Measurements from ENCODE around the gene WIPF2.
A peak's percentile ranks its signal among the peaks of the same experiment; 100 is the strongest.

WIPF2 gene

DNA sequence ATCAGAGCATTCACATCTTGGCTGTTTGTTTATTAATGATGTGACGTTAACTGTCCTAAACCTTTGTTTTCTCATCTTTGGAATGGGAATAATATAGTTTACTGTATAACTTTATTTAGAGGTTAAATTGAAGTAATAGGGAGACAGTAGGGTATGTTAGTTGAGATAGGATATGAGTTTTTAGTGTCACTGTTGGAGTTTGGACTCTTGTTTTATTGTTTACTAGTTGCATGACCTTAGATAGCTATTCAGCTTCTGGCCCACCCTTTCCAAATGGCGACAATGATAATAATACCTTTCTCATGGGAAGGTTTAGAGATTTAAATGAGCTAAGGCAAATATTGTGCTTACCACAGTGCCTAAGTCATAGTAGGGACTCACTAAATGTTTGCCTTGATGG lies 40.4 kb downstream of the WIPF2 start:
- H3K27me3 Mint-ChIP-seq: no peaks in the 10 kb centered on the region
- no peak overlapping the region for H3K27ac Mint-ChIP-seq
- H3K9me3 Mint-ChIP-seq (ENCODE audit: low read depth): no peaks in the 10 kb centered on the region
- peaks cover 7% of the 10 kb centered on the region for H3K4me1 Mint-ChIP-seq (ENCODE audit: low read depth)
- H3K4me3 Mint-ChIP-seq: no peak overlapping the region
- peaks cover 3% of the 10 kb centered on the region for H3K36me3 Mint-ChIP-seq

DNA sequence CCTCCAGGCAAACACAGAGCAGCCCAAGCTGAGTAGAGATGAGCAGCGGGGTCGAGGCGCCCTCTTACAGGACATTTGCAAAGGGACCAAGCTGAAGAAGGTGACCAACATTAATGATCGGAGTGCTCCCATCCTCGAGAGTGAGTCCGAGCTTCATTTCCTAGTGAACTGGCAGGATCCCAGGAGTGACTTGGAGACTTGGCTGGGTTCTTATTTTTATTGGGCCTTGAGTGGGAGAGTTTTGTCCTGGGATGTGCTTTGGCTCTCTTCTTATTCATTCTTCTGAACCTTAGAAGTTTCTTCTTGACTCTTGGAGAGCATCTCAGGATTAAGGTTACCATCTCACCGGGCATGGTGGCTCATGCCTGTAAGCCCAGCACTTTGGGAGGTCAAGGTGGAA lies 41.4 kb downstream of the WIPF2 start:
- Mint-ChIP-seq H3K27me3 (no peaks in the 10 kb centered on the region), H3K9me3 (ENCODE audit: low read depth) (no peaks in the 10 kb centered on the region), H3K4me1 (ENCODE audit: low read depth) (peaks cover 7% of the 10 kb centered on the region), H3K27ac (no peak overlapping the region), H3K4me3 (no peak overlapping the region), H3K36me3 (peaks cover 3% of the 10 kb centered on the region)

DNA sequence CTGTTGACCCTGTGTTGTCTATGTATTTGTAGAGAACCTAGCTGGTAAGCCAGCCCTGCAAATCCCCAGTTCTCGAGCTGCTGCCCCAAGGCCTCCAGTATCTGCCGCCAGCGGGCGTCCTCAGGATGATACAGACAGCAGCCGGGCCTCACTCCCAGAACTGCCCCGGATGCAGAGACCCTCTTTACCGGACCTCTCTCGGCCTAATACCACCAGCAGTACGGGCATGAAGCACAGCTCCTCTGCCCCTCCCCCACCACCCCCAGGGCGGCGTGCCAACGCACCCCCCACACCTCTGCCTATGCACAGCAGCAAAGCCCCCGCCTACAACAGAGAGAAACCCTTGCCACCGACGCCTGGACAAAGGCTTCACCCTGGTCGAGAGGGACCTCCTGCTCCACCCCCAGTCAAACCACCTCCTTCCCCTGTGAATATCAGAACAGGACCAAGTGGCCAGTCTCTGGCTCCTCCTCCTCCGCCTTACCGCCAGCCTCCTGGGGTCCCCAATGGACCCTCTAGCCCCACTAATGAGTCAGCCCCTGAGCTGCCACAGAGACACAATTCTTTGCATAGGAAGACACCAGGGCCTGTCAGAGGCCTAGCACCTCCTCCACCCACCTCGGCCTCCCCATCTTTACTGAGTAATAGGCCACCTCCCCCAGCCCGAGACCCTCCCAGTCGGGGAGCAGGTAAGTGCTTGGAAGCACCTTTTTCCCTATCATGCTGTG lies 45.5 kb downstream of the WIPF2 start:
- Mint-ChIP-seq H3K36me3 (no peaks in the 10 kb centered on the region), H3K4me3 (no peak overlapping the region), H3K27ac (no peak overlapping the region), H3K9me3 (ENCODE audit: low read depth) (no peaks in the 10 kb centered on the region), H3K4me1 (ENCODE audit: low read depth) (peaks cover 7% of the 10 kb centered on the region), H3K27me3 (no peaks in the 10 kb centered on the region)

DNA sequence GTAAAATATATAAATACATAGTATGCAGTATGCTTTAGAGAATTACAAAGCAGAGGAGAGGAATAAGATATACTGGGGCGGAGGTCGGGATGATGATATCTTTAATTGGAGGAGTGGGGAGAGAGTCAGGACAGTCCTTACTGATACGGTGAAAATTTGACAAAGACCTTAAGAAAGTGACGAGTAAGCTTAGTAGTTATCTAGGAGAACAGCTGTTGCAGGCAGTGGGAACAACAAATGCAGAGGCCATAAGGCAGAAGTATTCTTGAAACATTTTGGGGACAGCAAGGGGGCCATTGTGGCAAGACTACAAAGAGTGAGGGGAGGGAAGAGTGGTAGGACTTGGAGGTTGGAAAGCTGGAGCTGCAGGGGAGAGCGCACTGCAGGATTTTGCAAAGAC lies 46.2 kb downstream of the WIPF2 start:
- no peak overlapping the region for H3K4me3 Mint-ChIP-seq
- peaks cover 7% of the 10 kb centered on the region for H3K4me1 Mint-ChIP-seq (ENCODE audit: low read depth)
- H3K36me3 Mint-ChIP-seq: no peaks in the 10 kb centered on the region
- no peaks in the 10 kb centered on the region for H3K27me3 Mint-ChIP-seq
- H3K9me3 Mint-ChIP-seq (ENCODE audit: low read depth): no peaks in the 10 kb centered on the region
- no peak overlapping the region for H3K27ac Mint-ChIP-seq

DNA sequence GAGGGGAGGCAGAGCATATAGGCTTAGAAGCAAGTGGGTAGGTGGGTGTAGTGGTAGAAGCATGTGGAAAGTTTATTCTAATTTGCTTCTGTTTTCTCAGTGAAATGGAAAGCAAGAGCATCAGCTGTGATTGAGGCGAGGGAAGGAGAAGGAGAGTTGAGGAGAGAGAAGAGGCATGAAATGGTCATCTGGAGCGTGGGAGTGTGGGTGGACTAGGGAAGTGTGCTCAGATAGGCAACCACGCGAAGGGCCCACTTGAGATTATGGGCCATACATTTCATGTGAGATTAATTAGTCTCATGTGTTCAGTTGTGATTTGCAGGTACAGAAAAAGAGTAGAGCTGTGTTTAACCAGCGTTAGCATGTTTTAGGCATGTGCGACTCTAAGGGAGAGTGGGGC lies 47.8 kb downstream of the WIPF2 start:
- H3K36me3 Mint-ChIP-seq: no peaks in the 10 kb centered on the region
- no peak overlapping the region for H3K4me3 Mint-ChIP-seq
- peaks cover 7% of the 10 kb centered on the region for H3K4me1 Mint-ChIP-seq (ENCODE audit: low read depth)
- H3K27ac Mint-ChIP-seq: no peak overlapping the region
- no peaks in the 10 kb centered on the region for H3K27me3 Mint-ChIP-seq
- no peaks in the 10 kb centered on the region for H3K9me3 Mint-ChIP-seq (ENCODE audit: low read depth)

DNA sequence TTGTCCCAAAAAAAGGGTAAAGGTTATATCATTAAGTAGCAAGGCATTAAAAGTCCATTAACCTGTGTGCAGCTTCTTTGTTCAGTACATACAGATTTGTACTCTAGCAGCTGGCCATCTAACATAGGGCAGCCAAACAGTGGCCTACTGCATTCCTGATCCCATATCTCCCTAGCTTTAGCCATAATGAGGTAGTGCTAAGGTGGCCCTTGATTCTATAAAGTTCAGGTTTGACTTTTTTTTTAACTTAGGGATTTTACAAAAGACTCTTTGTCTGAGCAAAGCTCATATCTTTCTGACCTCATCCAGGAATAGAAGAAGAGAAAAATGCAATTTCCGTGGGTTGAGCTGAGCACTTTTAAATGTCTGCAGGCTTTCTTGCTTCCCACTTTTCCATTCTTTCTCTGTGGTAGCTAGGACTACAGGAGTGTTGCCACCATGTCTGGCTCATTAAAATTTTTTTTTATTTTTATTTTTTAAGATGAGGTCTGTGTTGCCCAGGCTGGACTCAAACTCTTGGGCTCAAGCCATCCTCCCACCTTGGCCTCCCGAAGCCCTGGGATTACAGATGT lies 49.1 kb downstream of the WIPF2 start:
- Mint-ChIP-seq H3K36me3 (no peaks in the 10 kb centered on the region), H3K9me3 (ENCODE audit: low read depth) (no peaks in the 10 kb centered on the region)

DNA sequence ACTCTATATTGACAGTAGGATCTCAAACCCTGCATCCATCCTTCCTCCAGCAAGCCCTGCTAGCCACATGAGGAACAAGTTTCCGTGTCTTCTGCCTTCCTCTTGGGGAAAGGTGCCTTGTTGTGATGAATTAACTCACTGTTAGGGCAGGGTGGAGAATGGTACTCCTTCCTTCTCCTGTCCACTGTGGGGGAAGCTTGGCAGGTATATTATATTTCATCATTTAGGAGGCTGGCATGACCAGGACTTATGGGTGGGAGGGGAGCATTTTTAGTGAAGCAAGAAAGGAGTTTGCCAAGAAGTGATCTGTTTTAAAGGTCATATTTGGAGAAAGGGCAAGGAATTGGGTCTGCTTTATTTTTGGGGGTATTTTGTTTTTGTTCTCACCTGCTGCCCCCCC lies 59.3 kb downstream of the WIPF2 start:
- no peaks in the 10 kb centered on the region for H3K9me3 Mint-ChIP-seq (ENCODE audit: low read depth)

More for the DNA sequence above, 49.1 kb downstream of the WIPF2 start:
- no peak overlapping the region for H3K27ac Mint-ChIP-seq
- no peaks in the 10 kb centered on the region for H3K4me1 Mint-ChIP-seq (ENCODE audit: low read depth)
- no peak overlapping the region for H3K4me3 Mint-ChIP-seq
- no peaks in the 10 kb centered on the region for H3K27me3 Mint-ChIP-seq

DNA sequence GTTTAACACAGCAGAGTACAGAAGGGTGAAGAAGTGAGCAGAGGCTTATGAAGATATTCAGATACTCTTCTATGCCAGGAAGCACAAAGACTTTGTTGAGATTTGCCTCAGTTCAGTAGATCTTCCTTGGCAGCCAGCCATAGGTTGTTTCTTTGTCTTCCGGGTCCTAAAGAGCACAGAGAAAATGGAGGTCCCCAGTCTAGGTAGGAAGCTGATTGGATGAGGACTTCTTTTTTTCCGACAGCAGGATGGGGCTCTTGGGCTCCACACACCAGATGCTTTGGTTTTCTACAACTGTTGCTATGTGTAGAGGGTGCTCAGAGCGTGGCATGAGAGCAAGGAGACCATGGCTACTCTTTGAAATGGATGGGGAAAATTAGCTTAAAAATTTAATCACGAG lies 60.3 kb downstream of the WIPF2 start:
- Mint-ChIP-seq H3K4me1 (ENCODE audit: low read depth) (peaks cover 19% of the 10 kb centered on the region), H3K27ac (peak overlapping the region; percentile 28), H3K27me3 (no peaks in the 10 kb centered on the region), H3K36me3 (peaks cover 5% of the 10 kb centered on the region), H3K9me3 (ENCODE audit: low read depth) (no peaks in the 10 kb centered on the region), H3K4me3 (no peak overlapping the region)

More for the DNA sequence above, 59.3 kb downstream of the WIPF2 start:
- Mint-ChIP-seq H3K36me3 (peaks cover 5% of the 10 kb centered on the region), H3K27me3 (no peaks in the 10 kb centered on the region), H3K27ac (peak overlapping the region; percentile 5), H3K4me1 (ENCODE audit: low read depth) (peaks cover 9% of the 10 kb centered on the region), H3K4me3 (no peak overlapping the region)

DNA sequence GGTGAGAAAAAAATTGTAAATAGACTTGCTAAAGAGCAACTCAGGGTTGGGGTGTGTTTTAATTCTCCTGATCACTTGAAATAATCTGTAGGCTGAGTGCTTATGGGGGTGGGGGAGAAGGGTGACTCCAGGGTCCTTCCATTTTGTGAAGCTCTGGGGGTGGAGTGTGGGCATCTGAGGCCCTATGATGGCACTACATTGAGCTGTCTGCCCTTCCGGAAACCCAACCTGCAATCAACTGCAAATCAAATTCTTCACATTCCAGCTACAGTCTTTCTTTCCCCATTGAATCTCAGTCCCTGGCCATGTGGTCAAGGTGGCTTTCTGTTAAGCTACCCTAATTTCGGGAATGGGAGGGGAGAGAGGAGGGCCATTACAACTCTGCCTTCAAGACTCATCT lies 62.6 kb downstream of the WIPF2 start:
- peaks cover 5% of the 10 kb centered on the region for H3K36me3 Mint-ChIP-seq
- H3K9me3 Mint-ChIP-seq (ENCODE audit: low read depth): no peaks in the 10 kb centered on the region
- peak overlapping the region; percentile 85 for H3K27ac Mint-ChIP-seq
- H3K4me1 Mint-ChIP-seq (ENCODE audit: low read depth): peaks cover 26% of the 10 kb centered on the region
- no peak overlapping the region for H3K4me3 Mint-ChIP-seq
- no peaks in the 10 kb centered on the region for H3K27me3 Mint-ChIP-seq

DNA sequence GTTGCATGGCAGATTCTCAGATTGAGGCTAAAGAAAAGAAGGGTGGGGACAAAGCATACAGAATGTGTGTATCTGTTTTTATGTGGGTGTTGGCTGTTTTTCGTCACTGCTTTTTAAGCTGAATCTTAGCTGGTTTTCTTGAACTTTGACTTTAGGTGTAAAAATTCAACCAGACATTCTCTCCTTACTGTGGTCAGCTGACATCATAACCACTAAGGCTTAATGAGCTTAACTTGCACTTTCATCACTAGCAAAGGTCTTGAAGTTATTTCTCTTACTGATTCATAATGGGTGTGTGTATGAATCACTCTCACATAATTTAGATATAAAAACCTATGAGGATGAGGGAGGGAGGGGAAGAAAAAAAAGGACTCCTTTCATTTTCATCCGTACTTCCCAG lies 64.6 kb downstream of the WIPF2 start:
- peak overlapping the region; percentile 62 for H3K4me3 Mint-ChIP-seq
- peak overlapping the region; percentile 94 for H3K27ac Mint-ChIP-seq
- H3K27me3 Mint-ChIP-seq: no peaks in the 10 kb centered on the region
- H3K36me3 Mint-ChIP-seq: peaks cover 7% of the 10 kb centered on the region
- peaks cover 38% of the 10 kb centered on the region for H3K4me1 Mint-ChIP-seq (ENCODE audit: low read depth)
- no peaks in the 10 kb centered on the region for H3K9me3 Mint-ChIP-seq (ENCODE audit: low read depth)

DNA sequence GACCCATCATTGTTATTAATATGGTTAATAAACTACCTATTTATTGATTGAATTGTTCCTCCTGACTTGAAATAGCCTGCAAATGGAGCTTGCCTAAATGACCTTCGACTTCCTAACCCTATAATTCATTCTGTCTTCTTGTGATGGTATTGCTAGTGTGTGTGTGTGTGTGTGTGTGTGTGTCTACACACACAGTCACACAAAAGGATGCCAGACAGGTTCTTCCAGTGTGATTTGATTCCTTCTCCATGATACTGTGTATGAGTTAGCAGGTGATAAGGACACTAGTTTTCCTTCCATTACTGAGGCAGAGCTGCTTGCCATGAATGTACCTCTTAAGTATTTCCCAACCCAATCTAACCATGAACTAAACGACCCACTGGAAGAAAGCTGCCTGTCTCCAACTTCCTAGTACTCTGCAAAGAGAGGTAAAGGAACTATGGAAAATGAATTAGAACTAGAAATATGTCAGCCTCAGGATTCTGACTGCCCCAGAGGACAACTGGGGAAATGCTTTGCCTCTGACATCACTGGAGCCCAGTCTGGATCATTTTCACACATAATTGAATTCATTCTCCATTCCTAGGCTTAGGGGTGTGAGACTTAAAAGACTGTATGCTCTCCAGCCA lies 65.1 kb downstream of the WIPF2 start:
- Mint-ChIP-seq H3K27me3 (no peaks in the 10 kb centered on the region), H3K27ac (peak overlapping the region; percentile 94), H3K4me3 (peak overlapping the region; percentile 62), H3K36me3 (peaks cover 7% of the 10 kb centered on the region), H3K4me1 (ENCODE audit: low read depth) (peaks cover 38% of the 10 kb centered on the region), H3K9me3 (ENCODE audit: low read depth) (no peaks in the 10 kb centered on the region)

DNA sequence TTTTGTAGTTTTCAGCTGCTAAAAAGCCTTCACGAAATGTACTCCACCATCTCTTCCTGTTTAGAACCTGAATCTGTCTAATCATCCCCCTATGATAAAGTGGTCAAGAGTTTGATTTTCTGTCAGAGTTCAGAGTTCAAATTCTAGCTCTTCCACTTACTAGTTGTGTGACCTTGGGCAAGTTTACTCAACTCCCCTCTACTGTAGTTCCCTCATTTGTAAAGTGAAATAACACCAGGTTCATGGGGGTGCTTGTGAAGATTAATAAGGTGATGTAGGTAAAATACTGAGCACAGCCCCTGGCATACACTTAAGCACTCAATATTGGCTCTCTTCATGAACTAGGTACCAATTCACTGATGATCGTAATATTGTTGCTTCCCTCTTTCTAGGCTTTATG lies 67.4 kb downstream of the WIPF2 start:
- Mint-ChIP-seq H3K4me1 (ENCODE audit: low read depth) (peaks cover 48% of the 10 kb centered on the region), H3K36me3 (peaks cover 12% of the 10 kb centered on the region), H3K27me3 (no peaks in the 10 kb centered on the region), H3K9me3 (ENCODE audit: low read depth) (no peaks in the 10 kb centered on the region), H3K4me3 (no peak overlapping the region), H3K27ac (peak overlapping the region; percentile 34)

DNA sequence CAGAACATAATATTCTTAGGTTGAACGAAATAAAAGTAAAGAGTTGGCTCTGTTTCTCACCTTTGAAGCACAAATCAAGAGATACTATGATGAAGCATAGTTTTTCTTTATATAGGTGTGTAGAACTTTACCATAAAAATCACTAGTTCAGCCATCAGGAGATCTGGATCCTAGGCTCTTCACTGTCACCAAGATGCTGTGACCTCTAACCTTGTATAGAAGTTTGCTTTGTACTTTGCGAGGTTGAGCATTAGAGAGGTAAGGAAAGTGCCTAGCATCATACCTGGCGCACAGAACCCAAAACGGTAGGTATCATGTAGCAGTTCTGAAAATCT lies 68.0 kb downstream of the WIPF2 start:
- Mint-ChIP-seq H3K4me1 (ENCODE audit: low read depth) (peaks cover 47% of the 10 kb centered on the region), H3K36me3 (peaks cover 11% of the 10 kb centered on the region)

DNA sequence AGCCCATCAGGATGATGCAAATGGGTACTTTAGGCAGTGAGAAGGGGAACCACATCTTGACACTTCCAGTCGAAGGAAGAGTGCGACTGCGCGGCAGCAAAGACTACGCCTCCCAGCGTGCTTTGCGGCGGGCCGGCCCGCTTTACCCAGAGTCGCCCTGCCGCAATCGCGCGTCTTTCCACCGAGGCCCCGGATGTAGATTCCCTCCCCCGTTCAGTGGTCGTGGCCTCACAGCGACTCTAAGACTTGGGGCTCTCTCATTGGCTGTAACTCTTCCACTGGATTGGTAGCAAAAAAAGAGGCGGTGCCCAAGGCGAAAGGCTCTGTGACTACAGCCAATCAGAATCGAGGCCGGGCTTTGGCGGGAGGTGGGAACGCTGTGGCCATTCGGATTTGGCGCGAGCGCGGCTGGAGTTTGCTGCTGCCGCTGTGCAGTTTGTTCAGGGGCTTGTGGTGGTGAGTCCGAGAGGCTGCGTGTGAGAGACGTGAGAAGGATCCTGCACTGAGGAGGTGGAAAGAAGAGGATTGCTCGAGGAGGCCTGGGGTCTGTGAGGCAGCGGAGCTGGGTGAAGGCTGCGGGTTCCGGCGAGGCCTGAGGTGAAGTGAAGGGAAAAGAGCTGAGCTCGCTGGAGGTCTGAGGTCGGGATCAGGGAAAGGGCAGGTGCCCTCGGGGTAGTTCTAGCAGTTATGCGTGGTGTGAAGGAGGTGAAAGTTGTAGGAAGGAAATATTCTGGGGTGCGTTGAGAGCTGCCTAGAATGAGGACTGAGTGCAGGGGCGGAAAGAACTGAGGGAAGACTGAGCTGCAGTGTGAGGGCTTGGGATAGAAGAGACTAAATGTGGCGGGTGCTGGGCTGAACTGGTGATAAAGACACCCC lies 68.6 kb downstream of the WIPF2 start, which contains the start of gene CDC6:
Gene CDC6, plus strand, starts transcription at position 386 of the 876 bp plus-strand sequence. CDS start 1,542 bp downstream, outside the sequence.
- Mint-ChIP-seq H3K4me3 (peak within 1 kb of the TSS; percentile 100), H3K4me1 (ENCODE audit: low read depth) (peaks cover 41% of the 10 kb centered on the region), H3K27me3 (no peaks in the 10 kb centered on the region), H3K36me3 (peaks cover 10% of the 10 kb centered on the region), H3K9me3 (ENCODE audit: low read depth) (no peaks in the 10 kb centered on the region), H3K27ac (peak within 1 kb of the TSS; percentile 99)

More for the DNA sequence above, 68.0 kb downstream of the WIPF2 start:
- H3K4me3 Mint-ChIP-seq: peak overlapping the region; percentile 100
- peak overlapping the region; percentile 99 for H3K27ac Mint-ChIP-seq
- H3K9me3 Mint-ChIP-seq (ENCODE audit: low read depth): no peaks in the 10 kb centered on the region
- H3K27me3 Mint-ChIP-seq: no peaks in the 10 kb centered on the region
